ENCODE results near the gene RIPPLY2.

Gene RIPPLY2

DNA sequence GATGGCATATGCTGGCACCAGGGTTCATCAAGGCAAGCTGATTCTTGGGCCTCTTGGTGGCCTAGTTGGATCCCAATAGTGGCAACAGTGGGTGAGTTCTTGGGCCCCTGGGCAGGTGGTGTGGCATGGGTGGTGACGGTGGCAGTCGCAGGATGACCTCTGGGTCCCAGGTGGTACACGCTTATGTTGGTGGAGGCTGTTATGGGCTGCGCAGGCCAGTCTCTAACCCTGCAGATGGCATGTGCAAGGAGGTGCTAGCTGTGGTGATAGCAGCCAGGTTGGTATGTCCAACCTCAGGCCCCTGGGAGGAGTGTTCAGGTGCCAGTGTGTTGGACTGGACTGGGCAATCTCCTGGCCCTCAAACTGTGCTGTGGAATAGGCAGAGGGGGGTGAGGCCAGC is 52.5 kb downstream of the RIPPLY2 start:
- DNase-seq (ENCODE audit: low spot score), result no peak
